AG04449 (cell line): ENCODE results near the gene NEK10.

Experiments
- CTCF ChIA-PET: fragments of 350-600 bp; formaldehyde crosslinking; extraction: SDS; loops from one replicate; lab custom pipeline; 2021; ENCODE audit warnings: antibody characterized with exemption; lab: Yijun Ruan, JAX
- POLR2A ChIA-PET: fragments of 400-600, 350-600 bp; formaldehyde crosslinking; extraction: SDS; loops from one replicate; lab custom pipeline; 2020; ENCODE audit warnings: antibody characterized with exemption, inconsistent platforms; lab: Yijun Ruan, JAX
- DNase-seq: peaks from one replicate; pipeline ENCODE4 v3.0.0-alpha.2; 2010; ENCODE audit warnings: low read depth, low spot score
- H3K4me3 ChIP-seq: 2 replicates; pipeline ENCODE4 v1.5.1; 2011; ENCODE audit warnings: low read depth, mild to moderate bottlenecking, control low read depth, low read length
- TF ChIP-seq, protein P1 (sequence below): IDR thresholded peaks from one replicate; pipeline ENCODE4 v1.5.1; 2011; ENCODE audit warnings: mild to moderate bottlenecking, moderate library complexity, low read length, control low read depth, inconsistent platforms; ENCODE audit not compliant: insufficient read depth; ENCODE audit errors: missing control alignments

NEK10 gene

DNA sequence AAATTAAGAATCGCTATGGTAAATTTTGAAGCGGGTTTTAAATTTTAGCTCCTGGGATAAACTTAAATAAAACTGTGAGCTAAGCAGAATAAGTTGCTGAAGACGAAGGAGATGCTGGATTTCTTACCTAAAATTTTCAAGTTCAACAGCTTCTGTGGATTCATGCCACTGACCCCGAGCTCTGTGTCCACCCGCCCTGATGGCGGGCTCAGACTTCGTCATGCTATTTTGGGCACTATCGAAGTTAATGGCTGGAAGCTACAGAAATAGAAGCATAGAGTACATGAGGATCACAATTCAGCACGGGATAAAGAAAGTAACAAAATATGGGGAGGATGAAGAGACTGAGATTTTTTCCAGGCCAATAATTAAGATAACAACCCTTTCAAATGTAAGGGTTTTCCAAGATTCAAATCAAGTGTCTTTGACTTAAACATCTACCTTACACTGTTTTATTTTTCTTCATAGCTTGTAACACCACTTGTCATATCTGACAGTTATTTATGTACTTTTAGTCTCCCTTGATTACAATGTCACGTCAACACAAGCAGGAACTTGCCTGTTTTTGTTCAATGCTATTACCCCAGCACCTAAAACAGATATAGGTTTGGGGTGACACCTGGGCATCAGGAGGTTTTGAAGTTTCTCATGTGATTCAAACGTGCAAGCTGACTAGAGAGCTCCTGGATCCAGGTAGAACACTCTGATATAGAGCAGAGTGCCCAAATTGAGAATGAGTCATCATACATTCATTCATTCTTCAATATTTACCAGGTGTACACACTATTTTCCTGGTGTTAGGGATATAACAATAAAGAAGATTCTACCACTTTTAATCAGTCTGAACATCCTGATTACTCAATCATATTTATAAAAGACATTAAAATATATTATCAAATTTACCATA lies 23.0 kb downstream of the NEK10 start:
- ChIA-PET CTCF (no interaction called here), POLR2A (no interaction called here)
- H3K4me3 ChIP-seq, result no peak overlapping the region
- DNase-seq, result no peak
- TF ChIP-seq, protein P1, sequence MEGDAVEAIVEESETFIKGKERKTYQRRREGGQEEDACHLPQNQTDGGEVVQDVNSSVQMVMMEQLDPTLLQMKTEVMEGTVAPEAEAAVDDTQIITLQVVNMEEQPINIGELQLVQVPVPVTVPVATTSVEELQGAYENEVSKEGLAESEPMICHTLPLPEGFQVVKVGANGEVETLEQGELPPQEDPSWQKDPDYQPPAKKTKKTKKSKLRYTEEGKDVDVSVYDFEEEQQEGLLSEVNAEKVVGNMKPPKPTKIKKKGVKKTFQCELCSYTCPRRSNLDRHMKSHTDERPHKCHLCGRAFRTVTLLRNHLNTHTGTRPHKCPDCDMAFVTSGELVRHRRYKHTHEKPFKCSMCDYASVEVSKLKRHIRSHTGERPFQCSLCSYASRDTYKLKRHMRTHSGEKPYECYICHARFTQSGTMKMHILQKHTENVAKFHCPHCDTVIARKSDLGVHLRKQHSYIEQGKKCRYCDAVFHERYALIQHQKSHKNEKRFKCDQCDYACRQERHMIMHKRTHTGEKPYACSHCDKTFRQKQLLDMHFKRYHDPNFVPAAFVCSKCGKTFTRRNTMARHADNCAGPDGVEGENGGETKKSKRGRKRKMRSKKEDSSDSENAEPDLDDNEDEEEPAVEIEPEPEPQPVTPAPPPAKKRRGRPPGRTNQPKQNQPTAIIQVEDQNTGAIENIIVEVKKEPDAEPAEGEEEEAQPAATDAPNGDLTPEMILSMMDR, result no peak

GRCh38 chr3:27345493-27345892 lies 23.7 kb downstream of the NEK10 start:
- no peak for DNase-seq
- no peak overlapping the region for H3K4me3 ChIP-seq
- ChIA-PET POLR2A (no interaction called here), CTCF (no interaction called here)
- TF ChIP-seq, protein P1, result no peak

DNA sequence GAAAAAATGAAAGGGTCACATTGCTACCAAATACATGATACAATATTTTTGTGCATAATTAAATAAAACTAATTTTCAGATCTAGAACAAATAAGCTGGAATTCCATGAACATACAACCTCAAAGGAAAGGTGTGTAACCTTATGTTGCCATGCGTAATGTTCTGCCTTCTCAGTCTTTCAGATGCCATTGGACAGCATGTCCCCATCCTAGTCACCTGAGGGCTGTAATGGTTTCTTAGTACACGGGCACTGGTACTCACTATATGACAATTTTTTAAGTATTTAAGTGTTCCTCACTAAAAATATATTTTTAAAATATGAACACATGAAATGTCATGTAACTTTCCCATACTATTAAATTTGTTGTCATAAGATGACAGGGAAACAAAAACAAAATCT lies 24.1 kb downstream of the NEK10 start:
- H3K4me3 ChIP-seq, result no peak overlapping the region
- CTCF ChIA-PET, result interaction anchor here (0.8 kb wide), 1 partner anchor 13 kb away, joined by 3 read pairs; no protein-coding TSS in a partner anchor
- no peak for DNase-seq
- TF ChIP-seq, protein P1, result no peak
- POLR2A ChIA-PET, result no interaction called here

DNA sequence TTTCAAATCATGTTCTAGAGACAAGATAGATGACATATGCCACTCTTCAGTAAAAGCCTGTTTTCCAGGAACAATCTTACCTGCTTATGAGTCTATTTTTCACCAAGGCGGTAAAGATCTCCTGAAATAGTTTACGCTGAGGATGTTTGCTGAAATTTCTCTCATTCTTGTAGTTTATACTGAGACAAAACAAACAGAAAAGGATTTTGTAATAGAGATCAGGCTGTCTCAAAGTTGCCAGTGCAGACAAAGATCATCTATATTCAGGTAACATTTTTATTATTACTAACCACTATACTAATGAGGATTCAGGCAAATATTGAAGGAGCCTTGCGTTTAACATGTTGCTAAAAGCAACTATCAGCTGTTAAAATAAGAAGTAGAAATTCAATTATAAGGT lies 25.0 kb downstream of the NEK10 start:
- no peak overlapping the region for H3K4me3 ChIP-seq
- ChIA-PET POLR2A (no interaction called here), CTCF (interaction anchor here (1.8 kb wide), 1 partner anchor 14 kb away, joined by 4 read pairs; no protein-coding TSS in a partner anchor)
- no peak for DNase-seq
- TF ChIP-seq, protein P1, result no peak

- H3K4me3 ChIP-seq, result no peak overlapping the region
- CTCF ChIA-PET, result no interaction called here
- POLR2A ChIA-PET, result no interaction called here
- DNase-seq, result no peak
- TF ChIP-seq, protein P1, result no peak
These were observed 26.9 kb downstream of the NEK10 start for GRCh38 chr3:27342267-27342666.

- ChIA-PET CTCF (no interaction called here), POLR2A (no interaction called here)
- DNase-seq, result no peak
- H3K4me3 ChIP-seq, result no peak overlapping the region
- TF ChIP-seq, protein P1, result no peak
These were observed 28.6 kb downstream of the NEK10 start for GRCh38 chr3:27340534-27340933.
